ENCODE measurements around the gene PLEKHA6. TPM values are rescaled to one million over a fixed set of nuclear protein-coding genes. Genes with fewer than 3 reads are reported as not detected.

The PLEKHA6 gene
- total and polyA plus RNA-seq, 2 of the 8 experiments (the other 6 are each of a cell fraction or from before 2014, with no cell fraction given), result 4.8 to 20.2 TPM

DNA sequence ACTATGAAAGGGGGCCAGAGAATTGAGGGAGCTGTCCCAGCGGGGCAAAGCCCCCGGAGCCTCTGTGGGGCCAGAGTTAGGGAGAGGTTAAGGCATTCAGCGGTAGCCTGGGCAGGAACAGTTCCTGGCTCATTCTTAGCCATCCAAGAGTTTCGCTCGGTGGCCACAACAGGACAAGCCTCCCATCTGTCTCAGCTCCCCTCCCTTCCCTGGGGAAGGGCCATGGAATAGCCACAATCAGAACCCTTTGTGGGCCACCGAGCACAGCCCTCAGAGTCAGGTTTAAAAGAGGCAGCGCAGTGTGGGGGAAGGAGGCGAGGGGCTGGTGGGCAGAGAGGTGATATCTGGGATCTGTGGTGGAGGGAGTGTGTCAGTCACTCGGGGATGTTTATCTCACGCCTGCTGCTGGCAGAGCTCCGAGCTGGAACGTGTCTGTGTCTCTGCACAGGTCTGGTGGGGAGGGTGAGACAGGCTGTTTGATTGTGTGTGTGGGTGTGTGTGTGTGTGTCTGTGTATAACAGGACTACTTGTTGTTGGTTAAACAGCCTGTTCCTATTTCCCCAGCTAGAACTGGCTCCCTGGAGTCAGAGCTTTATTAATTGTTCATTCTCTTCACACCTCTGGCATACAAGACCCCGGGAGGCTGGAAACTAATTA, 96.3 kb downstream of the PLEKHA6 start:
- no peak overlapping the region for H3K4me3 ChIP-seq (ENCODE audit: extremely low read depth in 1 of 4, insufficient read depth in 2 of 4, low read depth in 3 of 4, low read length in 4 of 4)
- no peak overlapping the region for H3K18ac ChIP-seq (ENCODE audit: extremely low read depth, low read length)
- H3K79me2 ChIP-seq (ENCODE audit: control insufficient read depth in 1 of 2, insufficient read depth in 2 of 2, low read length in 2 of 2), result no peaks in the 10 kb centered on the region
- H2BK120ac ChIP-seq (replicated peaks; ENCODE audit: low read depth, low read length), result no peak overlapping the region
- no peak overlapping the region for H3K4me2 ChIP-seq (ENCODE audit: insufficient read depth in 1 of 2, low read depth in 2 of 2, low read length in 2 of 2)
- no peak overlapping the region for H2BK5ac ChIP-seq (ENCODE audit: low read depth, low read length)
- H3K9ac ChIP-seq (replicated peaks in 1 of 4; ENCODE audit: extremely low read depth in 1 of 4, low read depth in 3 of 4, low read length in 3 of 4), result no peak overlapping the region
- no peak overlapping the region for H4K91ac ChIP-seq (replicated peaks; ENCODE audit: insufficient read length, low read length)
- no peak overlapping the region for H2AK5ac ChIP-seq (ENCODE audit: low read depth, low read length)
- no peak overlapping the region for H3K27ac ChIP-seq (ENCODE audit: low read depth, low read length)
- H3K9me3 ChIP-seq (ENCODE audit: insufficient read depth in 2 of 2, low read depth in 1 of 2, low read length in 1 of 2), result no peaks in the 10 kb centered on the region
- no peak for DNase-seq (ENCODE audit: low read depth in 1 of 2, low spot score in 2 of 2)
- H4K8ac ChIP-seq (ENCODE audit: extremely low read depth, insufficient read depth, low read length), result no peak overlapping the region
- H3K27me3 ChIP-seq (replicated peaks in 1 of 4; ENCODE audit: control insufficient read depth in 3 of 4, extremely low read depth in 1 of 4, insufficient read depth in 3 of 4, low read length in 3 of 4), result no peaks in the 10 kb centered on the region
- no peak overlapping the region for H2BK20ac ChIP-seq (ENCODE audit: low read length)
- no peaks in the 10 kb centered on the region for H3K4me1 ChIP-seq (replicated peaks in 1 of 4; ENCODE audit: control insufficient read depth in 3 of 4, insufficient read depth in 4 of 4, low read length in 3 of 4)
- H2BK12ac ChIP-seq (ENCODE audit: low read depth, low read length), result no peak overlapping the region
- H2BK15ac ChIP-seq (ENCODE audit: low read length), result no peak overlapping the region
- H2AFZ ChIP-seq (ENCODE audit: low read length), result no peak overlapping the region
- no peaks in the 10 kb centered on the region for H3K23me2 ChIP-seq (ENCODE audit: low read depth, low read length)
- no peak overlapping the region for H3K56ac ChIP-seq (replicated peaks; ENCODE audit: insufficient read length, low read depth, low read length)
- H4K5ac ChIP-seq (ENCODE audit: insufficient read length, low read depth, low read length), result no peak overlapping the region
- H4K20me1 ChIP-seq (replicated peaks in 1 of 2; ENCODE audit: control insufficient read depth in 1 of 2, insufficient read depth in 2 of 2, low read length in 2 of 2), result no peaks in the 10 kb centered on the region
- peaks cover 0 to 4% (median 0%) of the 10 kb centered on the region in 4 experiments; a peak in 1 of 8 replicates for H3K36me3 ChIP-seq (ENCODE audit: control insufficient read depth in 2 of 4, insufficient read depth in 4 of 4, low read length in 3 of 4)
- no peak overlapping the region for H3K23ac ChIP-seq (ENCODE audit: insufficient read length)
- ChIA-PET CTCF (ENCODE audit: partially characterized antibody) (interaction anchor here (1.0 to 19.1 kb wide), 13 partner anchors 9 to 240 kb away, joined by 3 to 335 read pairs (median 5); partner anchors contain the start of gene PLEKHA6), POLR2A (ENCODE audit: partially characterized antibody) (interaction anchor here (3.1 kb wide), 1 partner anchor 8 kb away, joined by 6 read pairs; no protein-coding TSS in a partner anchor)
- no peak overlapping the region for H3K4ac ChIP-seq (replicated peaks; ENCODE audit: insufficient read length, low read depth, low read length)
- FAIRE-seq, result no peak
- 92% methylated on average over 13 of the region's 13 CpGs; no CpG with 5 or more reads in 1 of the 2 experiments for WGBS, 2 experiments (ENCODE audit: extremely low coverage in 1 of 2, insufficient coverage in 1 of 2, insufficient read length in 1 of 2, insufficient replicate concordance in 2 of 2, low coverage in 1 of 2, low lambda C conversion rate in 2 of 2, missing lambda C conversion rate in 1 of 2)
- no peak overlapping the region for H3K14ac ChIP-seq (ENCODE audit: insufficient read length)
- no peaks in the 10 kb centered on the region for H3K79me1 ChIP-seq (ENCODE audit: low read depth, low read length)
- TF ChIP-seq NANOG (IDR thresholded peaks at IDR 0.05; ENCODE audit: insufficient read depth, low read depth, low read length, poor library complexity, severe bottlenecking), result no peak
- no peak for TF ChIP-seq KDM4A (IDR thresholded peaks at IDR 0.05; ENCODE audit: low read depth, low read length, severe bottlenecking)
- no peak for TF ChIP-seq SIRT6 (IDR thresholded peaks at IDR 0.05; ENCODE audit: low read length)
- no peak for TF ChIP-seq BRCA1 (IDR thresholded peaks at IDR 0.05; ENCODE audit: low read depth, low read length)
- TF ChIP-seq CBX8 (IDR thresholded peaks at IDR 0.05; ENCODE audit: borderline replicate concordance, low read depth, low read length), result no peak
- TF ChIP-seq USF2 (IDR thresholded peaks at IDR 0.05; ENCODE audit: low read length), result no peak
- TF ChIP-seq ATF2 (IDR thresholded peaks at IDR 0.05; ENCODE audit: low read length), result no peak
- no peak for TF ChIP-seq TCF12 (IDR thresholded peaks at IDR 0.05; ENCODE audit: low read depth, low read length)
- TF ChIP-seq POLR2A (IDR thresholded peaks at IDR 0.05; ENCODE audit: control extremely low read depth in 1 of 2, low read depth in 2 of 2, low read length in 2 of 2), result no peak
- TF ChIP-seq CHD1 (IDR thresholded peaks at IDR 0.05; ENCODE audit: low read depth, low read length), result no peak
